ENCODE data around the gene RALGPS1.

Gene RALGPS1

GRCh38 chr9:126956917-126957686 lies 42.5 kb downstream of the RALGPS1 start:
- no peak for DNase-seq (ENCODE audit: low spot score)

GRCh38 chr9:126957687-126958053 lies 43.1 kb downstream of the RALGPS1 start:
- DNase-seq (ENCODE audit: low spot score): no peak

GRCh38 chr9:126959336-126959735 lies 44.8 kb downstream of the RALGPS1 start:
- DNase-seq (ENCODE audit: low spot score): no peak

- no peak for DNase-seq (ENCODE audit: low spot score)
These were observed 45.3 kb downstream of the RALGPS1 start for GRCh38 chr9:126959917-126960316.

- no peak for DNase-seq (ENCODE audit: low spot score)
These were observed 47.8 kb downstream of the RALGPS1 start for GRCh38 chr9:126962336-126962735.

GRCh38 chr9:126965077-126965476 lies 50.5 kb downstream of the RALGPS1 start:
- DNase-seq (ENCODE audit: low spot score): no peak

- peak; percentile 51 for DNase-seq (ENCODE audit: low spot score)
These were observed 51.2 kb downstream of the RALGPS1 start for GRCh38 chr9:126965541-126966428.

GRCh38 chr9:126971261-126971660 lies 56.7 kb downstream of the RALGPS1 start:
- DNase-seq (ENCODE audit: low spot score): no peak

- DNase-seq (ENCODE audit: low spot score): no peak
These were observed 59.3 kb downstream of the RALGPS1 start for GRCh38 chr9:126973651-126974529.

- no peak for DNase-seq (ENCODE audit: low spot score)
These were observed 60.0 kb downstream of the RALGPS1 start for GRCh38 chr9:126974594-126974993.

GRCh38 chr9:126975327-126976220 lies 61.0 kb downstream of the RALGPS1 start:
- no peak for DNase-seq (ENCODE audit: low spot score)

GRCh38 chr9:126979461-126979860 lies 64.9 kb downstream of the RALGPS1 start:
- DNase-seq (ENCODE audit: low spot score): no peak

- DNase-seq (ENCODE audit: low spot score): no peak
These were observed 65.6 kb downstream of the RALGPS1 start for GRCh38 chr9:126980231-126980630.

- DNase-seq (ENCODE audit: low spot score): no peak
These were observed 66.6 kb downstream of the RALGPS1 start for GRCh38 chr9:126981218-126981617.

- DNase-seq (ENCODE audit: low spot score): no peak
These were observed 67.8 kb downstream of the RALGPS1 start for GRCh38 chr9:126982215-126983002.

GRCh38 chr9:126983767-126984166 lies 69.2 kb downstream of the RALGPS1 start:
- DNase-seq (ENCODE audit: low spot score): no peak

GRCh38 chr9:126984969-126985368 lies 70.4 kb downstream of the RALGPS1 start:
- DNase-seq (ENCODE audit: low spot score): no peak

- no peak for DNase-seq (ENCODE audit: low spot score)
These were observed 71.4 kb downstream of the RALGPS1 start for GRCh38 chr9:126985870-126986498.

- DNase-seq (ENCODE audit: low spot score): no peak
These were observed 71.9 kb downstream of the RALGPS1 start for GRCh38 chr9:126986506-126986951.

GRCh38 chr9:126988857-126989256 lies 74.3 kb downstream of the RALGPS1 start:
- DNase-seq (ENCODE audit: low spot score): no peak
